Articular chondrocyte of knee joint (primary cell): Measurements from ENCODE around the gene YBX3. TPM values are rescaled to one million over a fixed set of nuclear protein-coding genes. Genes with fewer than 3 reads are reported as not detected.

ENCODE experiments used
- total RNA-seq: library from RNA; depleted of rRNA; stranded (reverse); fragments of >200 nt; gene quantifications from 2 replicates; pipeline ENCODE4 v1.2.3, GENCODE V29; 2012

Gene YBX3
- total RNA-seq = 168 and 195 TPM in 2 replicates

DNA sequence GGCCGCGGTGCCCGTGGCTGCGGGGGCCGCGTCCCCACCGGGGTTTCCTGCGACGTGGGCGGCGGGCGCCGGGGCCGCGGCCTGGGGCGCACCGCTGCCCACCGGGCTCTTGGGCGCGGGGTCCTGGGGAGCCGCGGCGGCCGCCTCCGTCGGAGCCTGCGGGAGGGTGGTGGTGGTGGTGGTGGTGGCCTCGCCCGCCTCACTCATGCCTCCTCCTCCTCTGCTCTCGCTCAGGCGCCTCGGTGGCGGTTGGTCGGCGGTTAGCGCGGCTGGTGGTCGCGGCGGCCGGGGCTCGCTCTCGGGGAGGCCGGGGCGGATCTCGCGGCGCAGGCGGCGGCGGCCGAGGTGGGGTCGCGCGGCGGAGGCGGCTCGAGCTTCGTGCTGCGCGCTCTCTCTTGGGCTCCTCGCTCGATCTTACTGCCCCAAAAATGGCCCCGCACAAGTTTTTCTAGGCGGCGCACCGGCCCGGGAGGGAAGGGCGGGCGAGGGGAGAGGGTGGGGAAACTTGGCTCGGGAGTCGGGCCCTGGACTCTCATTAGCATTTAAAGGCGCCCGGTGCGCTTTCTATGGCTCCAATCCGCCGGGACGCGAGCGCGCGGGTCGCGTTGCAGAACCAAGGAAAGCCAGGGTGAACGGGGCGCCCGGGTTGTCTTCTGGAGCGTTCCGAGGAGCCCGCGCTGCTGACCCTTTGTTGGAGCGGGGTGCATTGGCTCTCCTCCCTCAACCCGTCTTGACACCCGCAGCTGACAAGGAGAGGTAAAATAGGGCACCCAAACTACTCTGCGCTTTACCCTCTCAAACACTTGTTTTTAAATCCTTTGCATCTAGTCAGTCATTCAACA, at the start of gene YBX3:
Gene YBX3, minus strand, starts transcription at position 419 of the 842 bp plus-strand sequence. Its CDS starts 212 bp downstream, at position 207.

DNA sequence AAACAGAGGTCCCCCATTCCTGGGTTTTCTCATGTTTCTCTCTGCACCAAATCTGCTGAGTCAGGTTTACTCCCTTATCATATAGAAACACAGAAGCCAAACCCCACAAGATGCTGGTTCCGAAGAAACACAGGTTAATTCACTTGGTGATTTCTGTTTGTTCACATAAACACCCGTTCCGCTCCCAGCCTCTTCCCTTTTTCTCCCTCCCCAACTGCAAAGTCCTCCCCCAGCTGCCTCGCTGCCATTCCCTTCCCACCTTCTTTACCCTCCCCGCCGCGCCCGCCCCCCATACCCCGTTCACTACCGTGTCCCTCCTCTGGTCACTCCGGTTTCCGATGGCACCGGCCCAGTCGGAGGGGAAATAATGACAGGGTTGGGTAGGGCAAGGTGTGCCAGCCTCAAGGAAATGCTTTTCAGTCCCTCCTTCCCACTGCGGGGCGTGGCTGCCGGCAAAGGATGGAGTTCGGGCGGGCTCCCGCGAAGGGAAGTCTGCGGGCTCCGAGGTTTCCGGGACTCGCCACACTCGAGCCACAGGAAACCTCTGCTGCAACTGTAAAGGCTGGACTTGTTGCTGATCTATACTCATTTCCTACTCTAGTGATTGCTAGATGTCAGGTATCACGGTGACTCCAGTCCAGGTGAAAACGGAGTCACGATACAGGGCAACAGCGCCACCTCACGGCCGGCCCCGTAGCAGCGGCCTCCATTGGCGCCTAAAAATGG, 49.3 kb downstream of the YBX3 start, which contains the start of gene STYK1:
Gene STYK1, minus strand, starts transcription at position 394 of the 726 bp plus-strand sequence. CDS start 39,434 bp downstream, outside the sequence.

Other genes with a start within 250 kb of the YBX3 start
- 1.7 and 4.0 TPM in 2 replicates for gene EIF2S3B, start 217.4 kb downstream of the YBX3 start, total RNA-seq
- 25.8 and 27.7 TPM in 2 replicates for gene MAGOHB, start 109.7 kb downstream of the YBX3 start, total RNA-seq
- gene STYK1, start 49.3 kb downstream of the YBX3 start, total RNA-seq = 0.11 and 0.13 TPM in 2 replicates
- 0.22 TPM in 1 of 2 replicates, not detected in the other for gene TAS2R7, start 79.3 kb upstream of the YBX3 start, total RNA-seq
- 0.22 and 0.26 TPM in 2 replicates for gene TAS2R8, start 84.0 kb upstream of the YBX3 start, total RNA-seq
- gene TAS2R9, start 86.8 kb upstream of the YBX3 start, total RNA-seq = 0.32 and 0.52 TPM in 2 replicates
- 1.9 and 2.9 TPM in 2 replicates for gene TAS2R10, start 103.0 kb upstream of the YBX3 start, total RNA-seq
- gene PRR4, start 126.2 kb upstream of the YBX3 start, total RNA-seq = 3.4 and 4.2 TPM in 2 replicates
- 27.2 and 29.7 TPM in 2 replicates for gene PRH1, start 160.9 kb upstream of the YBX3 start, total RNA-seq
- gene TAS2R13, start 186.2 kb upstream of the YBX3 start, total RNA-seq = 4.5 and 4.6 TPM in 2 replicates
- 0.54 TPM in 1 of 2 replicates, not detected in the other for gene PRH2, start 205.9 kb upstream of the YBX3 start, total RNA-seq
- 8.0 and 9.1 TPM in 2 replicates for gene TAS2R14, start 215.9 kb upstream of the YBX3 start, total RNA-seq